Right atrium auricular region (tissue), 2 donors: ENCODE results near the gene XPOT. TPM values are rescaled to one million over a fixed set of nuclear protein-coding genes. Genes with fewer than 3 reads are reported as not detected.

Experiments
- DNase-seq: peaks from one replicate; pipeline ENCODE4 v3.0.0-alpha.2; 2019; ENCODE audit warnings: low spot score
- H3K27ac ChIP-seq, 2 donors: fragments of 200-600 bp; sonication (generic); 1 replicate in 1 of 2; 2 replicates in 1 of 2; pipeline ENCODE4 v1.5.1; 2016 to 2019
- H3K27me3 ChIP-seq, 2 donors: fragments of 200-600 bp; sonication (generic); one replicate each; pipeline versions ENCODE4 v1.5.1 to v1.6.0; 2017 to 2019
- H3K36me3 ChIP-seq: fragments of 200-600 bp; sonication (generic); one replicate; pipeline ENCODE4 v1.5.1; 2016
- H3K4me1 ChIP-seq, 2 donors: fragments of 200-600 bp; sonication (generic); one replicate each; pipeline versions ENCODE4 v1.5.1 to v1.6.0; 2017 to 2019
- H3K4me3 ChIP-seq, 2 donors: fragments of 200-600 bp; sonication (generic); 1 replicate in 1 of 2; 2 replicates in 1 of 2; pipeline ENCODE4 v1.5.1; 2017 to 2019; ENCODE audit warnings: mild to moderate bottlenecking in 1 of 2, moderate library complexity in 1 of 2
- H3K9me3 ChIP-seq, 2 donors: fragments of 200-600 bp; sonication (generic); one replicate each; pipeline ENCODE4 v1.5.1; 2019
- total RNA-seq, 2 donors: library from RNA; depleted of rRNA; stranded (reverse); fragments of >200 nt; gene quantifications; one replicate each; pipeline ENCODE4 v1.1.0, GENCODE V29; 2016
- TF ChIP-seq, protein P1 (sequence below), 2 donors: fragments of 200-600 bp; sonication (generic); IDR thresholded peaks; one replicate each; pipeline ENCODE4 v1.5.1; 2019; ENCODE audit warnings: antibody characterized with exemption in 2 of 2

Gene XPOT
- total RNA-seq, 2 donors from 2014 or later: 16.1 to 16.9 TPM

- no peak overlapping the region for H3K27ac ChIP-seq
- TF ChIP-seq, protein P1, sequence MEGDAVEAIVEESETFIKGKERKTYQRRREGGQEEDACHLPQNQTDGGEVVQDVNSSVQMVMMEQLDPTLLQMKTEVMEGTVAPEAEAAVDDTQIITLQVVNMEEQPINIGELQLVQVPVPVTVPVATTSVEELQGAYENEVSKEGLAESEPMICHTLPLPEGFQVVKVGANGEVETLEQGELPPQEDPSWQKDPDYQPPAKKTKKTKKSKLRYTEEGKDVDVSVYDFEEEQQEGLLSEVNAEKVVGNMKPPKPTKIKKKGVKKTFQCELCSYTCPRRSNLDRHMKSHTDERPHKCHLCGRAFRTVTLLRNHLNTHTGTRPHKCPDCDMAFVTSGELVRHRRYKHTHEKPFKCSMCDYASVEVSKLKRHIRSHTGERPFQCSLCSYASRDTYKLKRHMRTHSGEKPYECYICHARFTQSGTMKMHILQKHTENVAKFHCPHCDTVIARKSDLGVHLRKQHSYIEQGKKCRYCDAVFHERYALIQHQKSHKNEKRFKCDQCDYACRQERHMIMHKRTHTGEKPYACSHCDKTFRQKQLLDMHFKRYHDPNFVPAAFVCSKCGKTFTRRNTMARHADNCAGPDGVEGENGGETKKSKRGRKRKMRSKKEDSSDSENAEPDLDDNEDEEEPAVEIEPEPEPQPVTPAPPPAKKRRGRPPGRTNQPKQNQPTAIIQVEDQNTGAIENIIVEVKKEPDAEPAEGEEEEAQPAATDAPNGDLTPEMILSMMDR (IDR thresholded peaks at IDR 0.05): no peak
- H3K4me1 ChIP-seq: peaks cover 0 to 1% of the 10 kb centered on the region in 2 donors
- no peaks in the 10 kb centered on the region for H3K36me3 ChIP-seq
- peaks cover 0 to under 1% of the 10 kb centered on the region in 2 donors for H3K27me3 ChIP-seq
- DNase-seq: no peak
- H3K9me3 ChIP-seq: no peaks in the 10 kb centered on the region
- no peak overlapping the region for H3K4me3 ChIP-seq
Measured at GRCh38 chr12:64395739-64396138, 8.5 kb upstream of the XPOT start.

GRCh38 chr12:64400041-64400440 lies 4.2 kb upstream of the XPOT start:
- Histone ChIP-seq H3K27ac (no peak overlapping the region), H3K4me3 (no peak overlapping the region), H3K9me3 (no peaks in the 10 kb centered on the region), H3K27me3 (no peaks in the 10 kb centered on the region), H3K4me1 (peaks cover 0 to 4% of the 10 kb centered on the region in 2 donors), H3K36me3 (no peaks in the 10 kb centered on the region)
- no peak for DNase-seq
- TF ChIP-seq, protein P1 (IDR thresholded peaks at IDR 0.05): no peak

DNA sequence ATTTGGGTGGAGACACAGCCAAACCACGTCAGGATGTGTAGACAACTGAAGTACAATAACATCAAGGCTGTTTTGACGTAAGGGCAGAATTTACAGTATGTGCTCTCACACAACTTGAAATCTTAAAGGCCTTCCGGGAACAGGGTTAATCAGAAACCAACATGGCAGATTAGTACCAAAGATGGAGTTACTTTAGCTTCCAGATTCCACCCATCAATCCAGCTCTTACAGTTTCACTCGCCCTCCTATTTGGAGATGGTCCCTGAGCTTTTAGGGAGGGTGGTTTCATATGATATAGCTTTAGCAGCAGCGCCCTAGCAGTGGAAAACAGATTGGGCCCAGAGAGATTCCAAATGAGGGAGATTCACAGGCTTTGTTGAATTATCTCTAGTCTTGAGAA lies 2.0 kb upstream of the XPOT start:
- Histone ChIP-seq H3K4me1 (peaks cover 0 to 18% of the 10 kb centered on the region in 2 donors), H3K36me3 (no peaks in the 10 kb centered on the region), H3K9me3 (no peaks in the 10 kb centered on the region), H3K27ac (no peak overlapping the region), H3K4me3 (no peak overlapping the region), H3K27me3 (no peaks in the 10 kb centered on the region)
- DNase-seq: no peak
- TF ChIP-seq, protein P1 (IDR thresholded peaks at IDR 0.05): no peak

DNA sequence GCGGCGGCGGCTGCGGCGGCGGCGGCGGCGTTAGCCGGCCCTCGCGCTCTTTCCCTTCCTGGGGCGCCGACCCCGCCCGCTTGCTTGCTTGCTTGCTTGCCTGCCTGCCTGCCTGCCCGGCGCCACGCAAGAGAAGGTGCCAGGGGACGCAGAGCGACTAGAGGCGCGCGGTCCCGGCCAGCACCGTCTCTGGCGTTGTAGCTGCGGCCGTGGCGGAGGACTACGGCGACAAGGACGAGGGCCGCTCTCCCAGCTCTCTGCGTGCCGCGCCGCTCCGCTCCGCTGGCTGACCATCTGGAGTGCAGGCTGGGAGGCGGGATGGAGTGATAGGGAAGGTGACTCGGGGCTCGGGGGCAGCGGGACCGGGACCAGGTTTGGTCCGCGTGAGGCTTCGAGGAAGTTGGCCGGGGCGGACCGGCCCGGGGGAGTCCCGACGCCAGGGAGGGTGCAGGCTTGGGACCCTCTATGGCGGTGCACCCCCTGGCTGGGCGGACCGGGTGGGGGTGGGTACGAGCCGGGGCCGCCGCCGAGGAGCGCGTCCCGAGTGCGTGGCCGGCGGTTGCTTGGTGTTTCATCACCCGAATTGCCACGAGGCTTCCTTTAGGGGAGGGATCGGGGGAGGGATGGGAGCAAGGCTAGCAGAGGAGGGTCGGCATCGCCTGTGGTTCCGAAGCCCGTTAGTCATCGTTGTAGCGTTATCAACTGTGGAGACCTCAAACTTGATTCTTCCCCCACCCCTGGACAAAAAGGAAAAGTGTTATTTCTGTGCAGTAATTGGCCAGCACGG lies 471 bp downstream of the XPOT start:
- TF ChIP-seq, protein P1 (IDR thresholded peaks at IDR 0.05): no peak
- H3K27ac ChIP-seq: peak overlapping the region; percentile 94 to 100
- H3K27me3 ChIP-seq: no peaks in the 10 kb centered on the region
- no peaks in the 10 kb centered on the region for H3K36me3 ChIP-seq
- H3K4me3 ChIP-seq: peak overlapping the region; percentile 90 to 95
- peak; percentile 64 for DNase-seq
- H3K4me1 ChIP-seq: peaks cover 0 to 18% of the 10 kb centered on the region in 2 donors
- H3K9me3 ChIP-seq: no peaks in the 10 kb centered on the region

DNA sequence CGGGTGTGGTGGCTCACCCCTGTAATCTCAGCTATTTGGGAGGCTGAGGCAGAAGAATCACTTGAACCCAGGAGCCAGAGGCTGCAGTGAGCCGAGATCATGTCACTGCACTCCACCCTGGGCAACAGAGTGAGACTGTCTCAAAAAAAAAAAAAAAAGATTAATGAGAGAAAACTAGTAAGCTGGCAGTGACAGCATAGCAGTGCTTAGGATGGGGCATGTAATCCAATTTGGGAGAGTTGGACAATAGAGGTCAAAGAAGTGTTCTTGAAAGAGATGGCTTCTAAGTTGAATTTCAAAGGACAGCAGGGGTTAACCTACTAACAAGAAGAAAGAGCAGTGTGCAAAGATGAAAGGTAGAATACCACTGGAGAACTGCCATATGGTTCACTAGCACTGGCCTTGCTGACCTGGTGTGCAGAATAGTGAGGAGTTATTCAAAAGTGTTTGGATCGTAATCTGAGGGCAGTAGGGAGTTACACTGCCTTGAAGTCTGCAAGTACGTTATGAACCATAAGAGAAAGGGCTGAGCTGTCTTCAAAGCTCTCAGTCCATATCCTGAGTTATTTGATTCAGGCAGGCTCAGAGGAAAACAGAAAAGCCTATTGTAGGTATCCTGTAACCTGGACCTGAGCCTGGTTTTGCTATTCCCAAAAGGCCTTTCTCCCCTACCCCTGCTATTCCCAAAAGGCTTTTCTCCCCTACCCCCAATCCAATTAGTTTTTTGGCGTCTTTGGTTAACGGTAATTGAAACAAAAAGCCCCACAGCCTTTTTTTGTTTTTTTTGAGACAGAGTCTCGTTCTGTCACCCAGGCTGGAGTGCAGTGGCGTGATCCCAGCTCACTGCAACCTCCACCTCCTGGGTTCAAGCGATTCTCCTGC lies 3.4 kb downstream of the XPOT start:
- TF ChIP-seq, protein P1 (IDR thresholded peaks at IDR 0.05): no peak
- no peaks in the 10 kb centered on the region for H3K27me3 ChIP-seq
- H3K4me1 ChIP-seq: peaks cover 0 to 18% of the 10 kb centered on the region in 2 donors
- no peak for DNase-seq
- no peak overlapping the region for H3K27ac ChIP-seq
- peaks cover 22% of the 10 kb centered on the region for H3K36me3 ChIP-seq
- no peaks in the 10 kb centered on the region for H3K9me3 ChIP-seq
- H3K4me3 ChIP-seq: no peak overlapping the region
